GM12865 (cell line): Measurements from ENCODE around the gene SMARCAD1.
"Not testable (repeated sequence)": the region's sequence is repeated elsewhere in the genome, so short reads cannot be mapped to it uniquely, and the experiment has no call there.

Source experiments
- DNase-seq: peaks from one replicate; pipeline ENCODE4 v3.0.0; 2010; ENCODE audit warnings: low read depth
- H3K4me3 ChIP-seq: 2 replicates; pipeline ENCODE4 v1.5.1; 2011; ENCODE audit warnings: mild to moderate bottlenecking, low read depth, low read length, control low read depth
- CTCF ChIP-seq: IDR thresholded peaks from 2 replicates; pipeline ENCODE4 v1.5.1; 2011; ENCODE audit warnings: low read length, control low read depth, low read depth, inconsistent platforms; ENCODE audit not compliant: insufficient read depth; ENCODE audit errors: missing control alignments

SMARCAD1 gene

GRCh38 chr4:94305466-94306225, 98.0 kb downstream of the SMARCAD1 start:
- TF ChIP-seq CTCF, result no peak
- H3K4me3 ChIP-seq, result no peak overlapping the region
- no peak for DNase-seq

GRCh38 chr4:94306713-94307112, 99.0 kb downstream of the SMARCAD1 start:
- TF ChIP-seq CTCF, result no peak
- H3K4me3 ChIP-seq, result no peak overlapping the region
- DNase-seq, result no peak

- H3K4me3 ChIP-seq, result no peak overlapping the region
- no peak for TF ChIP-seq CTCF
- DNase-seq, result no peak
These were observed 99.7 kb downstream of the SMARCAD1 start for GRCh38 chr4:94307231-94307871.

- DNase-seq, H3K4me3 ChIP-seq: not testable (repeated sequence)
These were observed 112.3 kb downstream of the SMARCAD1 start for GRCh38 chr4:94319927-94320326.

GRCh38 chr4:94325835-94326234, 118.2 kb downstream of the SMARCAD1 start:
- no peak for DNase-seq
- no peak for TF ChIP-seq CTCF
- no peak overlapping the region for H3K4me3 ChIP-seq

GRCh38 chr4:94329933-94330332, 122.3 kb downstream of the SMARCAD1 start:
- no peak for TF ChIP-seq CTCF
- no peak for DNase-seq
- no peak overlapping the region for H3K4me3 ChIP-seq

- H3K4me3 ChIP-seq, result no peak overlapping the region
- no peak for DNase-seq
- peak; percentile 1 for TF ChIP-seq CTCF
These were observed 125.4 kb downstream of the SMARCAD1 start for GRCh38 chr4:94332983-94333590.
